OCI-LY3 (cell line): ENCODE measurements around the gene GALNS.

Experiments
- CTCF ChIP-seq: fragments of 200-600, 300-600 bp; sonication (generic); IDR thresholded peaks from 2 replicates; pipeline ENCODE4 v1.5.1; 2014; ENCODE audit warnings: antibody characterized with exemption, low read length, low read depth
- EZH2phosphoT487 ChIP-seq: fragments of 200-600 bp; shearing (Covaris generic); IDR thresholded peaks from 2 replicates; pipeline ENCODE4 v1.6.1; 2018; ENCODE audit warnings: antibody characterized with exemption, mixed run types, low read depth

- TF ChIP-seq CTCF (peak; percentile 80), EZH2phosphoT487 (no peak)
These were observed 40.7 kb downstream of the GALNS start for GRCh38 chr16:88815901-88816589.
